ENCODE data around the gene FOXM1. TPM values are rescaled to one million over a fixed set of nuclear protein-coding genes. Genes with fewer than 3 reads are reported as not detected.

Gene FOXM1
- total and polyA plus RNA-seq, 2 donors from 2014 or later: 1.3 TPM

DNA sequence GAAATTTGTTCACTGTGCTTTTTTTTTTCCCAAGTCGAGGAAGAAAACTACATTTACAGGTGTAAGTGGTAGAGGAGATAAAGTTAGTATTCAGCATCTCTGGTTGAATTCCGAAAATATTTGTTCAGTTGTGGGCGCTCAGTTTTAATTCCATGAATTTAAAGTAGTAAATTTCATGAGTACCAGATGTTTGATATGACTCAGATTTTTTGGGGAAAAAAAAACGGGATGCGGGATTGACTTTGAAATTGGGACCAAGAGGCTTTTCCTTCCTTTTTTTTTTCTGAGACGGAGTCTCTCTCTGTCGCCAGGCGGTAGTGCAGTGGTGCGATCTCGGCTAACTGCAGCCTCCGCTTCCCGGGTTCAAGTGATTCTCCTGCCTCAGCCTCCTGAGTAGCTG lies 15.3 kb upstream of the FOXM1 start:
- Histone ChIP-seq H3K27ac (ENCODE audit: low read depth in 2 of 2, low read length in 2 of 2) (peak overlapping the region in 1 of 2 donors; percentile 1), H3K36me3 (ENCODE audit: control insufficient read depth in 2 of 3, insufficient read depth in 3 of 3, low read length in 3 of 3) (no peaks in the 10 kb centered on the region), H3K4me1 (ENCODE audit: control insufficient read depth in 2 of 3, insufficient read depth in 2 of 3, low read depth in 1 of 3, low read length in 3 of 3) (peaks cover 0 to 8% (median 3%) of the 10 kb centered on the region in 3 donors), H3K9me3 (ENCODE audit: control insufficient read depth in 2 of 3, insufficient read depth in 1 of 3, low read length in 3 of 3) (no peaks in the 10 kb centered on the region), H3K4me3 (ENCODE audit: low read length in 3 of 3) (peak overlapping the region in 1 of 3 donors; percentile 81), H3K9ac (ENCODE audit: low read length in 3 of 3) (no peak overlapping the region), H3K27me3 (ENCODE audit: control insufficient read depth, insufficient read depth, low read length) (no peaks in the 10 kb centered on the region)
- intact Hi-C loops (cut with DNase I): no loop called here
- DNase-seq (no peak), FAIRE-seq (no peak)
- TF ChIP-seq, protein P1, sequence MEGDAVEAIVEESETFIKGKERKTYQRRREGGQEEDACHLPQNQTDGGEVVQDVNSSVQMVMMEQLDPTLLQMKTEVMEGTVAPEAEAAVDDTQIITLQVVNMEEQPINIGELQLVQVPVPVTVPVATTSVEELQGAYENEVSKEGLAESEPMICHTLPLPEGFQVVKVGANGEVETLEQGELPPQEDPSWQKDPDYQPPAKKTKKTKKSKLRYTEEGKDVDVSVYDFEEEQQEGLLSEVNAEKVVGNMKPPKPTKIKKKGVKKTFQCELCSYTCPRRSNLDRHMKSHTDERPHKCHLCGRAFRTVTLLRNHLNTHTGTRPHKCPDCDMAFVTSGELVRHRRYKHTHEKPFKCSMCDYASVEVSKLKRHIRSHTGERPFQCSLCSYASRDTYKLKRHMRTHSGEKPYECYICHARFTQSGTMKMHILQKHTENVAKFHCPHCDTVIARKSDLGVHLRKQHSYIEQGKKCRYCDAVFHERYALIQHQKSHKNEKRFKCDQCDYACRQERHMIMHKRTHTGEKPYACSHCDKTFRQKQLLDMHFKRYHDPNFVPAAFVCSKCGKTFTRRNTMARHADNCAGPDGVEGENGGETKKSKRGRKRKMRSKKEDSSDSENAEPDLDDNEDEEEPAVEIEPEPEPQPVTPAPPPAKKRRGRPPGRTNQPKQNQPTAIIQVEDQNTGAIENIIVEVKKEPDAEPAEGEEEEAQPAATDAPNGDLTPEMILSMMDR (IDR thresholded peaks at IDR 0.05; ENCODE audit: borderline replicate concordance, extremely low read depth, insufficient read depth): no peak

DNA sequence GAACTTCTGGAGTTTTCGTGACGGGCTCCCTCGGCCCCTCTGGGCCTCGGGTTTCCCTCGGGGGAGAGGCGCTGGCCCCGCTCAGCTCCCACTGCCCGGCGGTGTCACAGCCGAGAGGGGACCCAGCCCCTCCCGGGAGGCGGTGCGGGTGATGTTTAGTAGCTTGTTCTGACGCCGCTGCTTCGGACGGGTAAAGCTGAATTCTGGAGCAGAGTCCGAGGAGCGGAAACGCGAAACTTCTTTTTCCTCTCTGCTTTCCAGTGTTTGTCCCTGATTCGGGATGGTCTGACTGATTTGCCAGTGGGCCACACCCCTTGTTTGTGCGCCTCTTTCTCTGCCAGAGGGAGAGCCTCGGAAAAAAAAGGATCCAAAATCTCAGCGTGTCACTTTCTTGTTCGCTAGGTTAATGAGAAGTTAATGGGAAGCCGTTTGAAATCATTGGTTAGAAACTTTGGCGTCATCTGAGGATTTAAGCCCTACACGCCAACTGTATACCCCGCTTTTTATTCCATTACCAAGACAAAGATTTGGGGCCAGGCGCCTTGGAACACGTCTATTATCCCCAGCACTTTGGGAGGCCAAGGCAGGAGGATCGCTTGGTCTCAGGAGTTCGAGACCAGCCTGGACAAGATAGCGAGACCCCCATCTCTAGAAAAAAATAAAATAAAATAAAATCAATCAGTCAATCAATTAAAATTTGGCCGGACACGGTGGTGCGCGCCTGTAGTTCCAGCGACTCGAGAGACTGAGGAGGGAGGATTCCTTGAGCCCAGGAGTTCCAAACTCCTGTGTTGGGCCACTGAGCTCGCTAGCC lies 14.5 kb upstream of the FOXM1 start:
- intact Hi-C loops (cut with DNase I): no loop called here
- H3K27ac ChIP-seq (ENCODE audit: low read depth in 2 of 2, low read length in 2 of 2): peak overlapping the region; percentile 94 to 97
- DNase-seq: peak in 4 of 5 donors; percentile 75 to 89 (median 86)
- peak overlapping the region; percentile 64 to 90 (median 81) for H3K4me3 ChIP-seq (ENCODE audit: low read length in 3 of 3)
- H3K9me3 ChIP-seq (ENCODE audit: control insufficient read depth in 2 of 3, insufficient read depth in 1 of 3, low read length in 3 of 3): no peaks in the 10 kb centered on the region
- H3K4me1 ChIP-seq (ENCODE audit: control insufficient read depth in 2 of 3, insufficient read depth in 2 of 3, low read depth in 1 of 3, low read length in 3 of 3): peaks cover 0 to 8% (median 3%) of the 10 kb centered on the region in 3 donors
- H3K9ac ChIP-seq (ENCODE audit: low read length in 3 of 3): peak overlapping the region; percentile 28 to 89 (median 74)
- H3K27me3 ChIP-seq (ENCODE audit: control insufficient read depth, insufficient read depth, low read length): no peaks in the 10 kb centered on the region
- H3K36me3 ChIP-seq (ENCODE audit: control insufficient read depth in 2 of 3, insufficient read depth in 3 of 3, low read length in 3 of 3): no peaks in the 10 kb centered on the region
- TF ChIP-seq, protein P1 (IDR thresholded peaks at IDR 0.05; ENCODE audit: borderline replicate concordance, extremely low read depth, insufficient read depth): no peak
- no peak for FAIRE-seq

DNA sequence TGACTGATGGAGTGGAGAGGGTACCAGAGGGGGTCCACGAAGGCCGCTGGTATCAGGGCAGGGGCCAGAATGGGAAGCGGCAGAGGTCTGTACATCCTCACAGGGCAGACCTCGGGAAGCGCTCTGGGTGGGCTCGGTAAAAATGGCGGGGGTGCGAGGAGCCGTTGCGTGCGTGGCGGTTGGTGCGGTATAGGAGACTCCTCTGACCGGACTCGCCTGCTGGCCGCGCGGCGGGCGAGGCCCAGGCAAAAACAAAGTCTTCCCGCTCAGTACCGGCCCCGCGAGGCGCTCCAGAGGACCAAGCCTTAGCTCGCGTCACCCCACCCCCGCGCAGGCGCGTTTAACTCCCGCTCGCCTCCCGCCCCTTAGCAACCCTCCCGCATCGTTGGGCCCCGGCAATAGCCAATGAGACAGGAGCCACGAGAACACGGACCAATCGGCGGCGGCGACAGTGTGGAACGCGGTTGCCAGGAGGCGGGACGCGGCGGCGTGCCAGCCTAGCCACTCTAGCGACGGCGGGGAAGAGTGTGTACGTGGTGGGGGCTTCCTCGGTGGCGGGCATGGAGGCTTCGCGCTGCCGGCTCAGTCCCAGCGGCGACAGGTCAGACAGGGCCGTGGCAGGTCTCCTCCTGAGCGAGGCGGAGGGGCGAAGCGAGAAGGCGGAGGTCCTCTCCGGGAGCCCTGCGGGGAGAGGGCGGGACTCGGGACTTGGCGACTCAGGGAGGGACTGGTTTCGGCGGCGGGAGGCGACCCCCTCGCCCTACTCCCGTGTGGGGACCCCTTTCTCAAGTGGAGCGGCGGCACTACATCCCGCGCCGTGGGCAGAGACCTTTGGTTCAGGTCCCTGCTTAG lies 13.6 kb upstream of the FOXM1 start, which contains the start of gene TULP3:
Gene TULP3, plus strand, starts transcription at position 504 of the 852 bp plus-strand sequence. Its CDS starts 57 bp downstream, at position 561.
- Histone ChIP-seq H3K36me3 (ENCODE audit: control insufficient read depth in 2 of 3, insufficient read depth in 3 of 3, low read length in 3 of 3) (no peaks in the 10 kb centered on the region), H3K27ac (ENCODE audit: low read depth in 2 of 2, low read length in 2 of 2) (peak within 1 kb of the TSS; percentile 94 to 97), H3K9me3 (ENCODE audit: control insufficient read depth in 2 of 3, insufficient read depth in 1 of 3, low read length in 3 of 3) (no peaks in the 10 kb centered on the region), H3K9ac (ENCODE audit: low read length in 3 of 3) (peak within 1 kb of the TSS; percentile 53 to 89 (median 74)), H3K4me1 (ENCODE audit: control insufficient read depth in 2 of 3, insufficient read depth in 2 of 3, low read depth in 1 of 3, low read length in 3 of 3) (peaks cover 0 to 8% (median 6%) of the 10 kb centered on the region in 3 donors), H3K4me3 (ENCODE audit: low read length in 3 of 3) (peak within 1 kb of the TSS; percentile 64 to 90 (median 81)), H3K27me3 (ENCODE audit: control insufficient read depth, insufficient read depth, low read length) (no peaks in the 10 kb centered on the region)
- peak; percentile 99 to 100 (median 99) for DNase-seq
- TF ChIP-seq, protein P1 (IDR thresholded peaks at IDR 0.05; ENCODE audit: borderline replicate concordance, extremely low read depth, insufficient read depth): peak; percentile 1
- intact Hi-C loops (cut with DNase I): no loop called here
- peak; percentile 87 for FAIRE-seq
